Spleen (tissue), 7 donors: Measurements from ENCODE around the gene UBXN1.

Experiments used
- POLR2A ChIP-seq, 3 donors: fragments of 450-650 bp; IDR thresholded peaks; one replicate each; pipeline ENCODE4 v1.5.1; 2017; ENCODE audit warnings: antibody characterized with exemption in 3 of 3, mild to moderate bottlenecking in 1 of 3
- TF ChIP-seq, protein P1 (sequence below), 11 experiments: fragments of 200-600 bp in 7 of 11; fragments of 450-650 bp in 4 of 11; sonication (generic) in 4 of 11; IDR thresholded peaks in 8 of 11; conservative IDR thresholded peaks in 3 of 11; 1 replicate in 7 of 11; 2 replicates in 4 of 11; pipeline versions ENCODE4 v1.4.0 to v1.8.0; 2016 to 2021; ENCODE audit warnings: antibody characterized with exemption in 11 of 11, inconsistent platforms in 4 of 11, mild to moderate bottlenecking in 1 of 11
- donor health status: DM: no; HTN: no; CAD: no; lungs with moderate emphysema.
- donor health status: DM: no; HTN: no; CAD: no.
- donor health status: DM: no; HTN: no; CAD: no.

DNA sequence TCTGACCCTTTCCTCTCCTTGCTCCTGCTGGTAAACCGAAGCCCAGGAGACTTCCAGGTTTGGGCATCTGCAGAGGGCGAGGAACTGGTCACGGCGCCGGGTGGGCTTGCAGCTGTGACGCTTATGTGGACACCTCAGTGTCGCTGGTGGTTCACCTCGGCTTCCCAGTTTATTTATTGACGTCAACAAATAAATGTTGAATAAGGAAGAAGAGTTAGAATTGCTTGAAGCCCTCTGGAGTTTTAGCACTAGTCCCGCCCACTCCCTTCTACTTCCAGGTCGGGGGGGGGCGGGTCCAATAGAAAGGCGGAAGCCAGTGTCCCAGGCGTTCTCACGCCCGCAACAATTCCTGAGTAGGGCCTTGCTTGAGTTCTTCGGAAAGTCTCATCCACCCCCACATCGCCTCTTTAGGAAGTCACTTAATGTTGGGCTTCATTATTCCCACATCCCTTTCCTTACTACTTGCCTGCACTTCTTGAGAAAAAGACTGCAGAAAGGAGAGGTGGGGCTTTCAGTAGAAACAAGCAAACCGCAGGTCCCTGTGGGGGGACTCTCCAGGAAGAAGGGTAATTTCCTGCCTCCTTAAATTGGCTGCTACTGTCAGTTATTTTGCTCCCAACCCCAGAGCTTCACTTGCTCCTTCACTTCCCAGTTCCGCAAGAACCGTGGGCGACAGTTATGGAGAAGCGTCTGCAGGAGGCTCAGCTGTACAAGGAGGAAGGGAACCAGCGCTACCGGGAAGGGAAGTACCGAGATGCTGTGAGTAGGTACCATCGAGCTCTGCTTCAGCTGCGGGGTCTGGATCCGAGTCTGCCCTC lies 49.5 kb upstream of the UBXN1 start, which contains the start of gene TTC9C:
- TF ChIP-seq POLR2A (IDR thresholded peaks at IDR 0.05), result peak in 1 of 3 donors; percentile 70
- TF ChIP-seq, protein P1, sequence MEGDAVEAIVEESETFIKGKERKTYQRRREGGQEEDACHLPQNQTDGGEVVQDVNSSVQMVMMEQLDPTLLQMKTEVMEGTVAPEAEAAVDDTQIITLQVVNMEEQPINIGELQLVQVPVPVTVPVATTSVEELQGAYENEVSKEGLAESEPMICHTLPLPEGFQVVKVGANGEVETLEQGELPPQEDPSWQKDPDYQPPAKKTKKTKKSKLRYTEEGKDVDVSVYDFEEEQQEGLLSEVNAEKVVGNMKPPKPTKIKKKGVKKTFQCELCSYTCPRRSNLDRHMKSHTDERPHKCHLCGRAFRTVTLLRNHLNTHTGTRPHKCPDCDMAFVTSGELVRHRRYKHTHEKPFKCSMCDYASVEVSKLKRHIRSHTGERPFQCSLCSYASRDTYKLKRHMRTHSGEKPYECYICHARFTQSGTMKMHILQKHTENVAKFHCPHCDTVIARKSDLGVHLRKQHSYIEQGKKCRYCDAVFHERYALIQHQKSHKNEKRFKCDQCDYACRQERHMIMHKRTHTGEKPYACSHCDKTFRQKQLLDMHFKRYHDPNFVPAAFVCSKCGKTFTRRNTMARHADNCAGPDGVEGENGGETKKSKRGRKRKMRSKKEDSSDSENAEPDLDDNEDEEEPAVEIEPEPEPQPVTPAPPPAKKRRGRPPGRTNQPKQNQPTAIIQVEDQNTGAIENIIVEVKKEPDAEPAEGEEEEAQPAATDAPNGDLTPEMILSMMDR (IDR thresholded peaks at IDR 0.05 in 8 of 11, conservative IDR thresholded peaks at IDR 0.05 in 3 of 11), result no peak
